GM18505 (cell line): ENCODE results near the gene AEN.

ENCODE experiments used
- ATAC-seq: cut with Tn5 transposase; IDR thresholded peaks from one replicate; pipeline ENCODE4 v1.9.1; 2021; ENCODE audit not compliant: unreplicated experiment
- POLR2A ChIP-seq: IDR thresholded peaks from 4 replicates; pipeline ENCODE4 v1.6.1; 2011; ENCODE audit warnings: borderline replicate concordance; ENCODE audit not compliant: insufficient read depth, insufficient read length; ENCODE audit errors: extremely low read depth

Gene AEN

DNA sequence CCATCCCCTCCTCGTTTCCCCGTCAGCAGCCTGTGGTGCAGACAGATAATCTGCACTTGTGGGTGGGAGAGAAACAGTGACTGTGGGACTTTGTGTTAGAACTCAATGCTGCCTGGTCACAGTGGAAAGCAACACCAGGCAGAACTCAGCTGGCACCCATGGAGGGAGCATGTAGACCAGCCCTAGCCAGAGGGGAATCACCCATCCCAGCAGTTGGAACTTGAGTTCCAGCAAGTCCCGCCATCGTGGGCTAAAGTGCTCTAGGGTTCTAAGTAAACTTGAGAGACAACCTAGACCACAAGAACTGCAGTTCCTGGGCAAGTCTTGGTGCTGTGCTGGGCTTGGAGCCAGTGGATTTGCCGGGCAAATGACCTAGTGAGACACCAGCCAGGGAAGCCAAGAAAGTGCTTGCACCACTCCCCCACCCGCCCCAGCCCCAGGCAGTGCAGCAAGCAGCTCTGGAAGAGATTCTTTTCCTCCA is 42.0 kb downstream of the AEN start:
- no peak for TF ChIP-seq POLR2A
- no peak for ATAC-seq

DNA sequence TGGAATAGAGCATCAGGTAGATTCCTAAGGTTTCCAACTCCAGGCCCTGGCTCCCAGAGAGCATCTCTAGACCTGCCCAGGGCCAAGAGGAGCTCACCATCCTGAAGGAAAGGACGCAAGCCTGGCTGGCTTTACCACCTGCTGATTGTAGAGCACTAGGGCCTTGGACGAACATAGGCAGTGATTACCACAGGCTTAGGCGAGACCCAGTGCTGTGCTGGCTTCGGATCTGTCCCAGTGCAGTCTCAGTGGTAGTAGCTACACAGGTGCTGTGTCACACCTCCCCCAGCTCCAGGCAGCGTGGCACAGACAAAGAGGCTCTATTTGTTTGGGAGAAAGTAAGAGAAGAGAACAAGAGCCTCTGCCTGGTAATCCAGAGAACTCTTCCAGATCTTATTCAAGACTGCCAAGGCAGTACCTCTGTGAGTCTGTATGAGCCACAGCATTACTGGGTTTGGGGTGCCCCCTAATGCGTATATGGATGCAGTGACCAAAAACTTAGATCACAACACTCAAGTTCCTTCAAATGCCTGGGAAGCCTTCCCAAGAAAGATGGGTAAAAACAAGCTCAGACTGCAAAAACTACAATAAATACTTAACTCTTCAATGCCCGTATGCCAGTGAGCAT is 43.1 kb downstream of the AEN start:
- no peak for ATAC-seq
- TF ChIP-seq POLR2A, result no peak

DNA sequence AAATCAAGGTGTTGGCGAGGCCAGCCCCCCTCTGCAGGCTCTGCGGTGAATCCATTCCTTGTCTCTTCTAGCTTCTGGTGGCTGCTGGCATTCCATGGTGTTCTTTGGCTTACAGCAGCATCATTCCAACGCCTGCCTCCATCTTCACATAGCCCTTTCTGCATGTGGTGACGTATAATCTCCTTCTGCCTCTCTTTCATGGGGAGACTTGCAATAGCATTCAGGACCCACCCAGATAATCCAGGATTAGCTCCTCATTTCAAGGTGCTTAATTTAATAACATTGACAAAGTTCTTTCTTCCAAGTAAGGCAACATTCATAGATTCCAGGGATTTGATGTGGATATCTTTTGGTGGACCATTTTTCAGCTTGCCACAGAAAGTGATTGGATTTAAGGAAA is 53.5 kb downstream of the AEN start:
- no peak for ATAC-seq
- TF ChIP-seq POLR2A, result no peak

DNA sequence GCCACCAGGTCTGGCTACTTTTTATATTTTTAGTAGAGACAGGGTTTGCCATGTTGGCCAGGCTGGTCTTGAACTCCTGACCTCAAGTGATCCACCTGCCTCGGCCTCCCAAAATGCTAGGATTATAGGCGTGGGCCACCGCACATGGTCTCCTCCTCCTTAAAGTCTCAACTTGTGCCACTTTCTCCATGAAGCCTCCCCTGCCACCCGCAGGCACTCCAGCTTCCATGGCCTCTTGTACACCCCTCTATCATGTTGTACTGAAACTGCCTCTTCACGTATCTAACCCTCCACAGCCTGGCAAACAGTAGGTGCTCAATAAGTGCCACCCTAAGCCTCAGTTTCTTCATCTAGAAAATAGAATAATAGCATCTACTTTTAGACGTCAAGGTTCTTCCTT is 57.6 kb downstream of the AEN start:
- no peak for TF ChIP-seq POLR2A
- no peak for ATAC-seq

- ATAC-seq, result no peak
- no peak for TF ChIP-seq POLR2A
Observed at GRCh38 chr15:88680241-88681001, 59.3 kb downstream of the AEN start.

GRCh38 chr15:88681610-88682221 is 60.6 kb downstream of the AEN start:
- TF ChIP-seq POLR2A, result no peak
- no peak for ATAC-seq
